ENCODE data around the gene TMEM141.
A peak's percentile ranks its signal among the peaks of the same experiment; 100 is the strongest.

TMEM141 gene

DNA sequence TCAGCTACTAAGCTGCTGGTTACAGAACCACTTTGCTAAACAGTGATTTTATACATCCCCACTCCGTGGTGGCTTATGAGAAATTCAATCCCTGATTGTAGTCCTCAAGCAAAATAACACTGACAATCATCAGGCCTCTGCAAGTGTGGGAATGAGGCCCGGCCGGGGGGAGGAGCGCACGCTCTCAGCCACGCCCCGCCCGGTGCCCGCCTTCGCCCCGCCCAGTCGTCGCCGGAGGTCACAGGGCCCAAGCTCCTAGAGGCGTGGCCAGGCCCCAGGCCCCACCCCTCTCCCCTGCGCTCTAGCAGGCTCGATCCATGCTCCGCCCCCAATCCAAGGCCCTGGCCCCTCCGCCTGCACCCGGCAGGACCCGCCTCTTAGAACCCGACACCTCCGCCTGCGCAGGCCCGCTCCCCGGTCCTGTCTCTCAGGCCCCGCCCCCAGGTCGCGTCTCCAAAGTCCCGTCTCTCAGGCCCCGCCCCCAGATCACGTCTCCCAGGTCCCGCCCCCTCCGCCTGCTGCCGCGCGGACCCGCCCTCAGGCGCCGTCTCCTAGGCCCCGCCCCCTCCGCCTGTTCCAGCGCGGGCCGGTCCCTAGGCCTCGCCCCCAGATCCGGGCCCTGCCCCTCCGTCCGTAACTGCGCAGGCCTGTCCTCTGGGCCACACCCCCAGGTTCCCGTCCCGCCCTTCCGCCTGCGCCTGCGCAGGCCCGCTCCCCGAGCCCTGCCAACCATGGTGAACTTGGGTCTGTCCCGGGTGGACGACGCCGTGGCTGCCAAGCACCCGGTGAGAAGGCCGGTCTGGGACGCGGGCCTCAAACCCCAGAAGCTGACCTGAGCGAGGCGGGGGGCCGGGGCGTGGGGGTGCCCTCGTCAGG, at the start of gene TMEM141:
TMEM141 (plus strand) TSS at position 705 of the 876 bp plus-strand sequence; CDS start at position 732, 27 bp downstream.
- peak; percentile 97 for DNase-seq (ENCODE audit: low read depth, low spot score)

DNA sequence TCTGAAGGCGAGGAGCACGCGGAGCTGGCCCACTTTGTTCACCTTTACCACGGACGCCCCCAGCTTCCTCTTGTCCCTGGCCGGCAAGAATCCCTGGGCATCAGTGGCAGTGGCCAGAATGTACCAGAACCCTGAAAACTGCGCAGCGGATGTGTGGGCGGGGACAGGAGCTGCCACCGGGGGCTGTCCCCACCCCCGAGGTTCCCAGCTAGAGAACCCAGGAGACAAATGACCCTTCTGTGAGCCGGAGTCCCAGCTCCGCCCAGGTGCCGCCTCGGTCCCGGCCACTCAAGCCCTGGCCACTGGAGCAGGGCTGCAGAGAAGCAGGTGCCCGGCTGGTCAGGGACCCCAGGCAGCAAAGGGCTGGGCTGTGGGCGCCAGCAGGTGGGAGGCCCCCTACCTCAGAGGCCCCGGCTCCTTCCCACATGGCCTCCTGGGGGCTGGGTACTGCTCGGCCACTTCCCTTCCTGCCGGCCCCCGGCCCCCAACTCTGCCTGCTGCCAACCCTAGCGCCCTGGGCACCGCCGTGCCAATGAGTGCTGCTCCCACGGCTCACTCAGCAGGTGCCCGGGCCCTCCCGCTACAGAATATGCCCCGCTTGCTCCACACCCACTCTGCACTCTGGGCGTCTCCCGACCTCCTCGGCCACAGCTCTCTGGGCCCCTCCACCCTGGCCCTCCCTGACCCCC, 49.1 kb upstream of the TMEM141 start:
- DNase-seq (ENCODE audit: low read depth, low spot score): no peak

DNA sequence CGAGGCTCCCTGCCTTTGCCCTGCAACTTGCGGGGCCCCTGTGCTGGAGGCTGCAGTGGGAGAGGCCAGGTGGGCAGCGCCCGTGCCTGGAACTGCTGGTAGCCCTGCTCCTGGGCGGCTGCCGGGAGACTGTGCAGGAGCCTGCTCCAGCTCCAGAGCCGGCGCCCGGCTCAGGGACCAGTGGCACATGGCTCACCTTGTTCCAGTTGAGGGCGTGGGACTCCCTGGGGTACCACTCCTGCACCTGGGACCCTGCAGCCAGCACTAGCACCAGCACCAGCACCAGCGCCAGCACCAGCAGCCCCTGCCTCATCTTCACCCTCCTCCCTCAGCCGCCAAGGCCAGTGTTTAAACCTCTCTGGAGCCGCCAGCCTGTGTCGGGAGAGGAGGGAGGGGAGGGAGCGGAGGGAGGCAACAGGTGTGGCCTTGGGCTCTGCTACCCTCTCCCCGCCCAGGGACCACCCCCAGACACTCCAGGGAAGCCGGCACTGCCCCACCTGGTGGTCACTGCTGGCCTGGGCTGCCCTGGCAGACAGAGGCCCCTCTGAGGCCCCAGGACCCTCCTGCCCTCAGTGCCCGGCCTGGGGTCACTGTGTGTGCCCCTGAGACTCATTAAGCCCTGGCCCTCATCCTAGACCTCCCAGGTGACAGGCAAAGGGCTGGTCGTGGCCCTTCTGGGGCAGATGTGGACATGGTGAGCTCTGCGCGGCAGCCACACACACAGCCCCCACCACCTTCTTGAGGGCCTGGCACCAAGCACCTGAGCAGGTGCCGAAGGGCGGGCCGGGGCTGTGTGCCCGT, 48.4 kb upstream of the TMEM141 start, which contains the start of gene LCN10:
LCN10 (minus strand) TSS at position 350 of the 801 bp plus-strand sequence; CDS start at position 313, 37 bp downstream.
- no peak for DNase-seq (ENCODE audit: low read depth, low spot score)

DNA sequence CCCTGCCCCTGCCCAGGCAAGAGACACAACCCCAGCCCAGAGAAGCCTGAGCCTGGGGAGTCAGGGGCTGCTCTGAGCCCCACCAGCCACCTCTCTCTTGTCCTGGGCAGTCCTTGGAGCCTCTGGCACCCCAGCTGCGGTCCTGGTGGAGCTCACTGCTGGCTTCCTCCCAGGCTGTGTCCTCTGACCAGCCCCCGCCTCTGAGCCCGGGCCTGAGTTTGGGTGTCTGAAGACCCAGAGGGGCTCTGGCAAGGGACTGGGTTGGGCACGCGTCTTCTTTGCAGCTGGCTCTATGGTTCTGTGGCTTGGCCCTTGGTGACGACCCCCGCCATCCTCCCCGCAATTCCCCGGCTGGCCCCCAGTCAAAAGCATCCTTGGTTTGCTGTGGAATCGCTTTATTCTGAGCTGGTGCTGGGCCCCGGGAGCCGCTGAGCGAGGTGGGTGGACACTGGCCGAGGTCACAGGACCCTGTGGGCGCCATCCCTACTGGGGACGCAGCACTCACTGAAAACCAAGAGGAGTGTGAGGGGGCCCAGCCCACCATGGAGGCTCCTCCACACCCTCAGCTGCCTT, 47.4 kb upstream of the TMEM141 start:
- no peak for DNase-seq (ENCODE audit: low read depth, low spot score)

DNA sequence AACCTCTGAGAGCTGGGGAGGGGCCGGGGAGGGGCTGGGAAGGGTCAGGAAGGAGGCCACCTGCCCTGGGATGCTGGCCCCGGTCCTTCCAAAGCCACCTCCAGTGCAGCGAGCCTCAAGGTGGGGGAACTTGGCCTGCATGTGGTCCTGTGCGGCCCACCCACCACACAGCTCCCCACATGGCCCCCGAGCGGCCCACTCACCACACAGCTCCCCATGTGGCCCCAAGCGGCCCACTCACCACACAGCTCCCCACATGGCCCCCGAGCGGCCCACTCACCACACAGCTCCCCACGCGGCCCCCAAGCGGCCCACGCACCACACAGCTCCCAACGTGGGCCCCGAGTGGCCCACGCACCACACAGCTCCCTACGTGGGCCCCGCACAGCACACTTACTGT, 46.4 kb upstream of the TMEM141 start:
- DNase-seq (ENCODE audit: low read depth, low spot score): no peak

DNA sequence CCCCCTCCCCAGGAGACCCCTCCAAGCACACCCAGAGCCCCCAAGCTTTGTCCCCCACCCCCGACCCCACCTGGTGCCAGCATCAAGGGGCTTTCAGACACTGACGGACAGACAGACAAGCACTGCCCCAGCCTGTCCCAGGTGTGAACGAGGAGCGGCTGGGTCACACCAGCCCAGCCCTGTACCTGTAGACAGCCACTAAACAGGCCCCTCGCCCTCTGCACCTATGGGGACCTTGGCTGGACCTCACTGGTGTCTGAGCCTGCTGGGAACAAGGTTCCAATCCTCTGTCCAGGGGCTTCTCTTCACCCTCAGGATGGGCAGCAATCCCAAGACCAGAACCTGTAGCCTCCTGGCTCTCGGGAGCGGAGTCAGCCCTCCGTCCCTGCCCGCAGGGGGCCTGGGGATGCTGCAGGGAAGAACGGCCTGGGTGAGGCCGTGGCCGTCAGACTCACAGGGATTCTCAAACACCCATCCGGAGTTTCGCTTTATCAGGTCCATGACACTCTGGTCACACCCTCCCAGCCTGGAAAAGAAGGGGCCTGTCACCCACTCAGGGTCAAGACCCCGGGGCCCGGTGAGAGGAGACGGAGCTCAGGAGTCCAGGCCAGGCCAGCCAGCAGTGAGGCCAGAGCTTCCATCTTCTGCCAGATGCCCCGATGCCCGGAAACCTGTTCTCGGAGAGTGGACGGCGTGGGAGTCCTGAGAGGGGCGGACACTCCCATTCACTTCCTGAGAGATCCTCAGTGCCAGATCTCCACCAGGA, 45.6 kb upstream of the TMEM141 start:
- DNase-seq (ENCODE audit: low read depth, low spot score): no peak

DNA sequence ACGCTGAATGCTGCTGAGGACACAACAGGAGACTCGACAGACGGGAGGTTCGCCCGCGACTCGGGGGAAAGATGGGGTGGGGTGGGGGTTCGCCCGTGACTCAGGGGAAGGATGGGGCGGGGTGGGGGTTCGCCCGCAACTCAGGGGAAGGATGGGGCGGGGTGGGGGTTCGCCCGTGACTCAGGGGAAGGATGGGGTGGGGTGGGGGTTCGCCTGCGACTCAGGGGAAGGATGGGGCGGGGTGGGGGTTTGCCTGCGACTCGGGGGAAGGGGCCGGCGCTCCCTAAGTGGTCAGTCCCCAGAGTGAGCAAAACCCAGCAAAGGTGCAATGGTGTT, 45.0 kb upstream of the TMEM141 start:
- DNase-seq (ENCODE audit: low read depth, low spot score): no peak

DNA sequence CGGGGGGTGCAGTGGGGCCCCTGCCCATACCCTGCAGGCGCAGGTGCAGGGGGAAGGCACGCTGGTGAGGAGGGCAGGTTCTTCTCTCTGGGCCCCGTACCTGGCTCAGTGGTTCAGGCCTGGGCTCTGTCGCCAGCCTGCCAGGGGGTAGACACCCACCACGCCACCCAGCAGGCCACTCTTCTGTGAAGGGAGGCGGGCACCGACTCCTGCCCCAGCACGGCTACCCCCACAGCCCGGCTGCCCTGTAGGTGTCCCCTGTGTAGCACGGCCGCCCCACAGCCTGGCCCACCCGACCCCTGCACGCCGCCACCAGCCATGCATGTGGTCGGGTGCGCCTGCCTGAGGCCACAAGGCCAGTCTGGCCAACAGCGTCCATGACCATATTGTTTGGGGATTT, 44.5 kb upstream of the TMEM141 start:
- DNase-seq (ENCODE audit: low read depth, low spot score): no peak

DNA sequence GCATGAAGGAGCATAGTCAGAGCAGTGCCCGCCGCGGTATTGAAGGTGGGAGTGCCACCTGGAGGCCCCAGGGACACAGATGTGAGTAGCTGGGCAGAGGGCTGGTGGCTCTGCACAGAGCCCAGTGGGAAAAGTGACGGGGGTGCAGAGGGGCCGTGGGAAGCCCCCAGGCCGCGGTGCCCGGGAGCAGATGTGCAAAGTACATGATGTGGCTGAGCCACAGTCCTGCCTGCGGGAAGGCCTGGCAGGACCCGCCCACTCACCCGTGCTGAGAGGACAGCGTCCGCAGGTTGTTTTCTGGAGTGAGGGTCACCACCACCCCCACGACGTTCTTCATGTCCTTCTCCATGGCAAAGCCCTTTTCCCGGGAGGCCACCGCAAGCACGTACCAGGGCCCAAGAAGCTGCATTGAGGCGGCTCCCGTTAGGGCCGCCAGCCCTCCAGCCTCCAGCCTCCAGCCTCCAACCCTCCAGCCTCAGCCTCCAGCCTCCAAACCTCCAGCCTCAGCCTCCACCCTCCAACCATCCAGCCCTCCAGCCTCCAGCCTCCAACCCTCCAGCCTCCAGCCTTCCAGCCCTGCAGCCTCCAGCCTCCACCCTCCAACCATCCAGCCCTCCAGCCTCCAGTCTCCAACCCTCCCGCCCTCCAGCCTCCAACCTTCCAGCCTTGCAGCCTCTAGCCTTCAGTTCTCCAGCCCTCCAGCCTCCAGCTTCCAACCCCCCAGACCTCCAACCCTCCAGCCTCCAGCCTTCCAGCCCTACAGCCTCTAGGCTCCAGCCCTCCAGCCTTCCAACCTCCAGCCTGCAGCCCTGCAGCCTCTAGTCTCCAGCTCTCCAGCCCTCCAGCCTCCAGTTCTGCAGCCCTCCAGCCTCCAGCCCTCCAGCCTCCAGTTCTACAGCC, 43.7 kb upstream of the TMEM141 start:
- no peak for DNase-seq (ENCODE audit: low read depth, low spot score)

DNA sequence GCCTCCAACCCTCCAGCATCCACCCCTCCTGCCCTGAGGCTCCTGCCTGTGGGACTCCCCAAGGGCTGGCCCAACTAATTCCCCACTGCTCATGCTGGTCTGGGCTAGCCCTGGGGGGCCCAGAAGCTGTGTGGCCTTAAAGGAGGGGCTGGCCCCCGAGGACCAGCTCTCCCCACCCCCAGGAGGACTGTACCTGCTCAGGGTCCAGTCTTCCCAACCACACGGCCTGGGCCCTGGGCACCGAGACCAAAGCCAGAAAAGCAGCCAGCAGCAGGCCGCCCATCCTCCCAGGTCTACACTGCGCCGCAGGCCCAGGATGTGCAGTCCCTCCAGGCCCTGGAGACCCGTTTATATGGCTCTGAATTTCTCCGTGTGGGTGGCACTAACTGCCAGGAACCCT, 42.9 kb upstream of the TMEM141 start, which contains the start of gene LCN6:
LCN6 (minus strand) TSS at position 325 of the 400 bp plus-strand sequence; CDS start at position 283, 42 bp downstream.
- DNase-seq (ENCODE audit: low read depth, low spot score): no peak

DNA sequence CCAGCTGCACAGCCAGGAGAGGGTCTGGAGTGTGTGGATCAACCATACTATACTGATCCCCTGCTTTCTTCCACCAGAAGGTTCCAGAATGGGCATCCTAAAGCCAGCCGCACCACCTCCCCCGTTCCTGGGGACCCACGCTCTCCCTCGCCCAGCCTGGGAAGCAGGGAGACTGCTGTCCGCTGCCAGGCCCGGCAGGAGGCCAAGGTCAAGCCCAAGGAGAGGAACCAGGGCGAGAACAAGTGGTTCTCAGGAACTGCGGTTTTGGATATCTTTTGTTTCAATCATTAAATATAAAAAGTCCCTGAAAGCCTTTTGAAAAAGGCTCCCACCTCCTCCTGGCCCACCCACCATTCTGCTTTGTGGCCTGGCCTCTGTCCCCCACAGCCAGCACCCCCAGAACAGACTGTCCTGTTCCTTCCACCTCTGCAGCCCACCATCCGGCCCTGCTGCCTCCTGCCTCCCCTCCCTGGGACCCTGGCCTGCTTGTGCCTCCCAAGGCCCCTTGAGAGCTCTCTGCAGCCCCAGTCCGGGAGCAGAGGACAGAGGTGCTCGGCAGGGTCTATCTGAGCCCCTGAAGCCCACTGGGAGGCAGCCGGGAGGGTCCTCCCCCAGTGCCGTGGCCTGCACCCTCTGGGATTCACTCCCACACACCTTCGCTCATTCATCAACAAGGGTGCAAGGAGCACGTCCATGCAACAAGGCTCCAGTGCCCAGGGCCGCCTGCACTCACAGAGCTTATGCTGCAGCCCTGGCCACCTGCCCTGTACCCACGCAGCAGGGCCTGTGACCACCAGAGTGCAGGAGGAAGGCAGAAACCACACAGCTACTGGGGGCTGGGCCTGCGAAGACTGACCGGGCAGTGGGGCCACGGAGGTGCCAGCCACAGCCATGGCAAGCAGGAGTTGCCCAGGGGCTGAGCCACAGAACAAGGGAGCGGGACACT, 42.2 kb upstream of the TMEM141 start:
- DNase-seq (ENCODE audit: low read depth, low spot score): no peak

DNA sequence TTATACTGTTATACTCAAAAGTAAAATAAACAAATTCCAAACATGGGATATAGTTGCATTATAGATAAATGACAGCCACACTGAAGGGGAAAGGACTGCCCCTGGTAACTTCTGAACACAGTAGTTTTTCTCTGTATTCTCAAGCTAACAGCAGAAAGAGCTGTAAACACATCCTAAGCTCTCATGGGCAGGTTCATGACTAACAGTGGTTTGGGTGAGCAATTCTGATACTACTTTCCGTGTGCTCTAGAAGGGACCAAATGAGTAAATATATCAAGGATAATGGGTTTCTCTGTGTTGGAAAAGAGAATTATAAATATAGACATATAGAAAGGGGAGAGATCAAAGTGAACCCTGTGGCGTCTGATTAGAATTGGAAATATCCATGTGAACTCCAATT, 40.6 kb upstream of the TMEM141 start:
- DNase-seq (ENCODE audit: low read depth, low spot score): no peak

DNA sequence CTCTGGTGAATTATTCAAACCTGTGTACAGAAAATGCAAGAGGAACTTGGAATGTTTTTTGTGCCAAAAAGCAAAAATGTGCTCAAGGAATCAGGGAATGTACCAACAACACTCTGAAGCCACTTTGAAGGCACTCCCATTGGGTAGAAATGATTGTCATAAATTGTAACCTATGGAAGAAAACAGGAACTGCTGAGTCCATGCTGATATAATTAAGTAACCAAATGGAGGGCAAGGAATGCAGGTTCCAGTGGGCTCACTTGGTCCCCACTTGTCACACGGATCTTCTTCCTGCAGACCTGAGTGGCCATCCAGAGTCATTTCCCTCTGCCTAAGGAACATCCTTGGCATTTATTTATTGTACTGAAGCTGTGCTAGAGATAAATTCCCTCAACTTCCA, 39.9 kb upstream of the TMEM141 start:
- no peak for DNase-seq (ENCODE audit: low read depth, low spot score)

DNA sequence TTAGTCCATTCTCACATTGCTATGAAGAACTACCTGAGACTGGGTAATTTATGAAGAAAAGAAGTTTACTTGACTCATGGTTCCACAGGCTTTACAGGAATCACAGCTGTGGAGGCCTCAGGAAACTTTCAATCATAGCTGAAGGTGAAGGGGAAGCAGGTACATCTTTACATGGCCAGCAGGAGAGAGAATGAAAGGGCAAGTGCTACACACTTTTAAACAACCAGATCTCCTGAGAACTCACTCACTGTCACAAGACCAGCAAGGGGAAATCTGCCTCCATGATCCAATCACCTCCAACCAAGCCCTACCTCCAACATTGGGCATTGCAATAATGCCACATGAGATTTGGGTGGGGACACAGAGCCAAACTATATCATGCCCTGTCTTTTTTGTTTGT, 39.3 kb upstream of the TMEM141 start:
- no peak for DNase-seq (ENCODE audit: low read depth, low spot score)

DNA sequence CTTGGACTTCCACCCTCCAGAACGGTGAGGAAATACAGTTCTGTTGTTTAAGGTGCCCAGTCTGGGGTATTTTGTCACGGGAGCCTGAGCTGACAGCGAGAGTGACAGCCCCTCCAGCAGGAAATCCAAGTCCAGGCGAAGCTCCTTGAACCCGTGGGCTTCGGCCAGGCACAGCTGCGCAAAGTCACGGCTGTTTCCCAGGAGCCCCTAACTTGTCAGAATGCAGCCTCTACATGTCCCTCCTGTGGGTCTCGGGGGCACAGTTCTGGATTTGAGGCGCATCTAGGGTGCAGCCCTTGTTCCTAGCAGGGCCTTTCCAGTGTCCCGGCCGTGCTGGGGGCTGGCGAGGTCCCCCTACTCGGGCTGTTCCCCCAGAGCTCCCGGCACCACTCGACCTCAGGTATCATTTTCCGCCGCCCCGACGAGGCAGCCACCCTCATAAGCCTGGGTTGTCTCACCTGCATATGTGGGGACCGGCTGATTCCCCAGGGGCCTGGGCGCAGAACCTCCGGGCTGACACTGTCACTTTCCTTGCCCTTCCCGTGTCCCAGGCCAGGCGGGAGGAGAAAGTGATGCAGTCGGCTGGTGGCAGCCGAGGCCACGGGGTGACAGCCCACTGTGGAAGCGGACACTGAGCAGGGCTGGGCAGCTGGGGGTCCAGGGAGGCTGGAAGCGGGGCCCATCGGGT, 37.6 kb upstream of the TMEM141 start:
- DNase-seq (ENCODE audit: low read depth, low spot score): no peak

DNA sequence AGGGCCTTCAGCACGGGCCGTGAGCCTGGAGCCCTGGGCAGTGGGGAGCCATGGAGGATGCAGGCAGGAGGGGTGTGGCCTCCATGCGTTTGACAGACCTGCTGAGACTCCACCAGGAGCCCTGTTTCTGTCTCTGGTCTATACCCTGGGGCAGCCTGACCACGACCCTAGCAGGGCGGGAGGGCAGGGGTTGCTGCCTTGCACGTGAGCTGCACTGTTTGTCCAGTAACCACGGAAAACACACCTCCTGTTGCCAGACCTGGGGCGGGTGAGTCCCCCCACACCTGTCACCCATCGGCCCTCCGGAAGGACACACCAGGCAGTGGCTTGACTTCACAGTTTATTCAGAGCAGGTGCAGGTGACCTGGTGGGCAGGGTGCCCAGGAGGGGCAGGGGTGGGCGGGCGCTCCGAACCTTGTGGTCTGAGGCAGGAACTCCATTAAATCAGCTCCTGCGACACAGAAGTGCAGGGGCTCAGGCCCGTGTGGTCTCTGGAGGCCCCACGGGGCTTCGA, 37.0 kb upstream of the TMEM141 start:
- DNase-seq (ENCODE audit: low read depth, low spot score): no peak

DNA sequence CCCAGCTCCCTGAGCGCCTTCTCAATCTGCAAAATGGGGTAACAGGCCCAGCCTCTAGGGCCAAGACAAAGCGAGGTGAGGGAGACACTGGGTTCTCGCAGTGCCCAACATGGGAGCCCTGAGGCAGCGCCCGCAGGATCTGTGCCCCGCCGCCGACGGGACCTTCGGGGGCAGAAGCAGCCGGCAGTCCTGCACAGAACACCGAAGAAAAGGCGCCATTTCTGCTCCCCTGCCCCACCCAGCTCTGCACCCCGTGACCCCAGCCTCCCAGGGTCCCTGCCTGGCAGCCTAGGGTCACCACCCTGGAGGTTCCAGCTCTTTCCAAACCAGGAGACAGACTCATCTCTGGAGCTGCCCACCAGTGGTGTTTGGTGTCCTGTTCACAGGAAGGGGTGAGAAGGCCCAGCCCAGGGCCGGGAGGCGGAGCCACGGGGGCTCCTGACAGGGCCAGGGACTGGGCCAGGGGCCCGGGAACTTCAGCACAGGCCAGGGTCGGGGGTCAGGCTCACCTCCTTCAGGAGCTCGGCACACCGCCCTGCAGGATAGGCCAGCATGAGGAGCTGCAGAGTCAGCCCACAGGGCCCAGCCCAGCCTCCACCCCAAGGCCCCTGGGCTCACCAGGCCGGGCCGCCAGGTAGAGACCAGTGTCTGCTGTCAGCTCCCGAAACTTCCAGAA, 36.4 kb upstream of the TMEM141 start:
- no peak for DNase-seq (ENCODE audit: low read depth, low spot score)

Measured in brain pericyte (primary cell).